ENCODE results near the gene STXBP4. TPM values are rescaled to one million over a fixed set of nuclear protein-coding genes. Genes with fewer than 3 reads are reported as not detected.

STXBP4 gene
- total RNA-seq, 1 experiment from 2014 or later = 16.8 TPM

DNA sequence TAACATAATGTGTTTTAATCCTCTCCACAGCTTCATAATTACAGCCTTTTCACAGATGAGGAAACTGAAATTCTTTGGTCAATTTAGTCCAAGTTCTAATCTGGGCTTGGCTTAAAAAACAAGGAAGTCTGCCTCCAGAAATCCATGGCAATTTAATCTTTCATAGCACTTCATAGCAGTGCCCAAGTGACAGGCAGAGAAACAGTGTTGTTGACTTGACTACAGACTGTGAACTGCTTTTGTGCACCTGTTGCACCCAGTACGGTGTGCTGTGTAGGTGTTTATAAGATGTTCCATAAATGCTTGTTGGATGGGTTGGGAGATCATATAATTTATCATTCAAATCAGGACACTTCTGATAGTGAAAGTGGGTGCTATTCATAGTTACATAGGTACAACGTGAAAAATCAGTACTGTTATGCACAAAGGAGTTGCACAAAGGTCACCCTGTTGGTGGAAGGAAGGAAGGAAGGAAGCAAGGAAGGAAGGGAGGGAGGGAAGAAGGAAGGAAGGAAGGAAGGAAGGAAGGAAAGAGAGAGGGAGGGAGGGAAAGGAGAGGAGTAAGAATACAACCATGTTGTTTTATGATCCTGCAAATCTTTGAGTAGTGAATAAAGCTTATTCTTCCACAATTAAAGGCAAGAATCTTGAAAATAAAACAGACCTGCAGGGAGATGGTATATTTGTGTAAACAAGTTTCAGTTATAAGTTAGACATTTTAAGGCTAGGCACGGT is 239.7 kb downstream of the STXBP4 start:
- H3K27me3 Mint-ChIP-seq (ENCODE audit: insufficient read depth, unreplicated experiment) = peaks cover 2% of the 10 kb centered on the region
- no peaks in the 10 kb centered on the region for H3K4me1 Mint-ChIP-seq (ENCODE audit: low read depth, unreplicated experiment)
- peaks cover 6% of the 10 kb centered on the region for H3K9me3 Mint-ChIP-seq (ENCODE audit: unreplicated experiment)
- DNase-seq = no peak
- Histone ChIP-seq H3K27me3 (replicated peaks; ENCODE audit: control insufficient read depth, insufficient read depth, low read length) (no peaks in the 10 kb centered on the region), H3K9me3 (peaks cover 5% of the 10 kb centered on the region; the same call in 1 of the 2 replicates), H3K4me3 (ENCODE audit: low read depth, low read length) (no peak overlapping the region), H3K36me3 (ENCODE audit: control insufficient read depth, insufficient read depth, low read length) (no peaks in the 10 kb centered on the region), H3K4me1 (no peaks in the 10 kb centered on the region)
- no peaks in the 10 kb centered on the region for H3K36me3 Mint-ChIP-seq (ENCODE audit: insufficient read depth, unreplicated experiment)
- H3K4me3 Mint-ChIP-seq (ENCODE audit: unreplicated experiment) = no peak overlapping the region
- ChIA-PET CTCF (no interaction called here), POLR2A (no interaction called here)
- intact Hi-C loops (cut with micrococcal nuclease; ENCODE audit: unreplicated experiment) = no loop called here
- TF ChIP-seq, protein P1, sequence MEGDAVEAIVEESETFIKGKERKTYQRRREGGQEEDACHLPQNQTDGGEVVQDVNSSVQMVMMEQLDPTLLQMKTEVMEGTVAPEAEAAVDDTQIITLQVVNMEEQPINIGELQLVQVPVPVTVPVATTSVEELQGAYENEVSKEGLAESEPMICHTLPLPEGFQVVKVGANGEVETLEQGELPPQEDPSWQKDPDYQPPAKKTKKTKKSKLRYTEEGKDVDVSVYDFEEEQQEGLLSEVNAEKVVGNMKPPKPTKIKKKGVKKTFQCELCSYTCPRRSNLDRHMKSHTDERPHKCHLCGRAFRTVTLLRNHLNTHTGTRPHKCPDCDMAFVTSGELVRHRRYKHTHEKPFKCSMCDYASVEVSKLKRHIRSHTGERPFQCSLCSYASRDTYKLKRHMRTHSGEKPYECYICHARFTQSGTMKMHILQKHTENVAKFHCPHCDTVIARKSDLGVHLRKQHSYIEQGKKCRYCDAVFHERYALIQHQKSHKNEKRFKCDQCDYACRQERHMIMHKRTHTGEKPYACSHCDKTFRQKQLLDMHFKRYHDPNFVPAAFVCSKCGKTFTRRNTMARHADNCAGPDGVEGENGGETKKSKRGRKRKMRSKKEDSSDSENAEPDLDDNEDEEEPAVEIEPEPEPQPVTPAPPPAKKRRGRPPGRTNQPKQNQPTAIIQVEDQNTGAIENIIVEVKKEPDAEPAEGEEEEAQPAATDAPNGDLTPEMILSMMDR (IDR thresholded peaks at IDR 0.05; ENCODE audit: insufficient read depth in 1 of 2, low read depth in 1 of 2, low read length in 1 of 2, severe bottlenecking in 1 of 2, unreplicated experiment in 1 of 2) = no peak
- H3K27ac Mint-ChIP-seq (ENCODE audit: unreplicated experiment) = no peak overlapping the region
- no TSS peak for BruUV-seq (replicated peaks)

- intact Hi-C loops (cut with micrococcal nuclease; ENCODE audit: unreplicated experiment) = no loop called here
- Mint-ChIP-seq H3K9me3 (ENCODE audit: unreplicated experiment) (no peaks in the 10 kb centered on the region), H3K36me3 (ENCODE audit: insufficient read depth, unreplicated experiment) (no peaks in the 10 kb centered on the region), H3K4me1 (ENCODE audit: low read depth, unreplicated experiment) (no peaks in the 10 kb centered on the region), H3K27ac (ENCODE audit: unreplicated experiment) (no peak overlapping the region), H3K4me3 (ENCODE audit: unreplicated experiment) (no peak overlapping the region), H3K27me3 (ENCODE audit: insufficient read depth, unreplicated experiment) (peaks cover 2% of the 10 kb centered on the region)
- H3K4me1 ChIP-seq = peaks cover 5% of the 10 kb centered on the region; the same call in 1 of the 2 replicates
- ChIA-PET CTCF (no interaction called here), POLR2A (no interaction called here)
- H3K27me3 ChIP-seq (replicated peaks; ENCODE audit: control insufficient read depth, insufficient read depth, low read length) = no peaks in the 10 kb centered on the region
- TF ChIP-seq, protein P1 (IDR thresholded peaks at IDR 0.05; ENCODE audit: insufficient read depth in 1 of 2, low read depth in 1 of 2, low read length in 1 of 2, severe bottlenecking in 1 of 2, unreplicated experiment in 1 of 2) = no peak
- no peak overlapping the region for H3K4me3 ChIP-seq (ENCODE audit: low read depth, low read length)
- no peak for DNase-seq
- BruUV-seq (replicated peaks) = no TSS peak
- no peaks in the 10 kb centered on the region for H3K9me3 ChIP-seq
- no peaks in the 10 kb centered on the region for H3K36me3 ChIP-seq (ENCODE audit: control insufficient read depth, insufficient read depth, low read length)
Observed at GRCh38 chr17:55210292-55210691, 241.7 kb downstream of the STXBP4 start.

- Mint-ChIP-seq H3K27ac (ENCODE audit: unreplicated experiment) (no peak overlapping the region), H3K27me3 (ENCODE audit: insufficient read depth, unreplicated experiment) (peaks cover 2% of the 10 kb centered on the region), H3K4me1 (ENCODE audit: low read depth, unreplicated experiment) (no peaks in the 10 kb centered on the region), H3K9me3 (ENCODE audit: unreplicated experiment) (peaks cover 10% of the 10 kb centered on the region), H3K36me3 (ENCODE audit: insufficient read depth, unreplicated experiment) (peaks cover 8% of the 10 kb centered on the region), H3K4me3 (ENCODE audit: unreplicated experiment) (no peak overlapping the region)
- intact Hi-C loops (cut with micrococcal nuclease; ENCODE audit: unreplicated experiment) = no loop called here
- Histone ChIP-seq H3K36me3 (ENCODE audit: control insufficient read depth, insufficient read depth, low read length) (no peaks in the 10 kb centered on the region), H3K4me3 (ENCODE audit: low read depth, low read length) (no peak overlapping the region), H3K9me3 (no peaks in the 10 kb centered on the region), H3K27me3 (replicated peaks; ENCODE audit: control insufficient read depth, insufficient read depth, low read length) (no peaks in the 10 kb centered on the region), H3K4me1 (peaks cover 5% of the 10 kb centered on the region; the same call in 1 of the 2 replicates)
- ChIA-PET CTCF (no interaction called here), POLR2A (no interaction called here)
- DNase-seq = no peak
- TF ChIP-seq, protein P1 (IDR thresholded peaks at IDR 0.05; ENCODE audit: insufficient read depth in 1 of 2, low read depth in 1 of 2, low read length in 1 of 2, severe bottlenecking in 1 of 2, unreplicated experiment in 1 of 2) = no peak
- BruUV-seq (replicated peaks) = no TSS peak
Observed at GRCh38 chr17:55212880-55213279, 244.3 kb downstream of the STXBP4 start.

All from Caco-2 (cell line).